ENCODE data around the gene SLC43A3. TPM values are rescaled to one million over a fixed set of nuclear protein-coding genes. Genes with fewer than 3 reads are reported as not detected.

The SLC43A3 gene
- total and polyA plus RNA-seq, 2 experiments from 2014 or later = 19.3 to 20.7 TPM

DNA sequence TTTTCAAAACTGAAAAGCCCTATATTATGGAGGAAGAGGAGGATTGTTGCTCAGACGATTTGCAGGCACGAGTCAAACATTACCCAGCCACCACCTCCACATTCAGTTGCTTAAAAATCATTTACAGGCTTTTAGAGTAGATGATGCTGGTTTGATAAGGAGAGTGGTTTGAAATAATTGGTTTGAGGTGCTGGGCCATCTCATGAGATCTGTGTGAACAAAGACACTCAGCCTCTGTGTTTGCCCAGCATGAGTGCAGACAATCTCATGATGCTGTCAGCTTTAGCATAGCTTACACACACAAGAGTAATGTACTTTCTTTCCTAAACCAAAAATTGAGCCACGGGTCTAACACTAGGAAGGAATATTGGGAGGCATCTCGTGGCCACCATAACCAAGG, 4.3 kb downstream of the SLC43A3 start:
- H4K20me1 ChIP-seq (ENCODE audit: insufficient read depth, poor library complexity, severe bottlenecking) = no peaks in the 10 kb centered on the region
- no peaks in the 10 kb centered on the region for H3K9me3 ChIP-seq (ENCODE audit: low read depth)
- no peaks in the 10 kb centered on the region for H3K9me2 ChIP-seq (replicated peaks; ENCODE audit: insufficient read depth)
- DNase-seq (ENCODE audit: low spot score) = no peak
- 67% methylated on average over 4 of the region's 4 CpGs for WGBS (ENCODE audit: low lambda C conversion rate, missing lambda C conversion rate)
- H3K4me2 ChIP-seq = no peak overlapping the region
- H3K4me1 ChIP-seq (ENCODE audit: insufficient read depth) = peaks cover 16% of the 10 kb centered on the region
- H3K4me3 ChIP-seq = no peak overlapping the region
- H3K27ac ChIP-seq = no peak overlapping the region
- no peaks in the 10 kb centered on the region for H3K27me3 ChIP-seq
- H3K36me3 ChIP-seq (replicated peaks; ENCODE audit: insufficient read depth, low read depth) = no peaks in the 10 kb centered on the region
- H3K79me2 ChIP-seq = no peaks in the 10 kb centered on the region
- TF ChIP-seq CTCF (IDR thresholded peaks at IDR 0.05; ENCODE audit: poor library complexity) = no peak
- TF ChIP-seq EZH2 (IDR thresholded peaks at IDR 0.05; ENCODE audit: borderline replicate concordance) = no peak
- no peak for TF ChIP-seq EZH2phosphoT487 (IDR thresholded peaks at IDR 0.05; ENCODE audit: low read depth, severe bottlenecking, unreplicated experiment)
- H2AFZ ChIP-seq = no peak overlapping the region

DNA sequence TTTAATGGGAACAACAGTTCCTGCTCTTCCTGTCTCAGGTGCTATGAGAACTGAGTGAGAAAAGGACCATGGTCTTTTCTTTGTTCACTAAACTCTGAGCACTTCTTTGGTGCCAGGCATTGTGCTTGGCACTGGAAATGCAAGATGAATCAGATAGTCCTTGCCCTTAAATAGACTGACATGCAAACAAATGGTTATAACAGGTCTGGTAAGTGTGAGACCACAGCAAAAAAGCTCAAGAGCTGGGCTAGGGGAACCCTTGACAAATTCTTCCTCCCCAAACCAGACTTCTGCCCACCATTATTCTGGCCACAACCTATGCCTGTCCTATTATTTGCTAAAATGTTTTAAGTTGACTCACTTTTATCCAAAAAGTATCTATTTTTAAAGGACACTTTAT, 5.1 kb downstream of the SLC43A3 start:
- Histone ChIP-seq H2AFZ (no peak overlapping the region), H3K4me3 (no peak overlapping the region), H4K20me1 (ENCODE audit: insufficient read depth, poor library complexity, severe bottlenecking) (no peaks in the 10 kb centered on the region), H3K79me2 (no peaks in the 10 kb centered on the region), H3K9me2 (replicated peaks; ENCODE audit: insufficient read depth) (no peaks in the 10 kb centered on the region), H3K36me3 (replicated peaks; ENCODE audit: insufficient read depth, low read depth) (no peaks in the 10 kb centered on the region), H3K27ac (no peak overlapping the region), H3K9me3 (ENCODE audit: low read depth) (no peaks in the 10 kb centered on the region), H3K27me3 (no peaks in the 10 kb centered on the region), H3K4me1 (ENCODE audit: insufficient read depth) (peaks cover 11% of the 10 kb centered on the region), H3K4me2 (no peak overlapping the region)
- DNase-seq (ENCODE audit: low spot score) = no peak
- TF ChIP-seq CTCF (IDR thresholded peaks at IDR 0.05; ENCODE audit: poor library complexity) (no peak), EZH2 (IDR thresholded peaks at IDR 0.05; ENCODE audit: borderline replicate concordance) (no peak), EZH2phosphoT487 (IDR thresholded peaks at IDR 0.05; ENCODE audit: low read depth, severe bottlenecking, unreplicated experiment) (no peak)

- WGBS (ENCODE audit: low lambda C conversion rate, missing lambda C conversion rate) = 90% methylated on average over 4 of the region's 4 CpGs
These were observed 5.9 kb downstream of the SLC43A3 start for GRCh38 chr11:57421066-57421465.

DNA sequence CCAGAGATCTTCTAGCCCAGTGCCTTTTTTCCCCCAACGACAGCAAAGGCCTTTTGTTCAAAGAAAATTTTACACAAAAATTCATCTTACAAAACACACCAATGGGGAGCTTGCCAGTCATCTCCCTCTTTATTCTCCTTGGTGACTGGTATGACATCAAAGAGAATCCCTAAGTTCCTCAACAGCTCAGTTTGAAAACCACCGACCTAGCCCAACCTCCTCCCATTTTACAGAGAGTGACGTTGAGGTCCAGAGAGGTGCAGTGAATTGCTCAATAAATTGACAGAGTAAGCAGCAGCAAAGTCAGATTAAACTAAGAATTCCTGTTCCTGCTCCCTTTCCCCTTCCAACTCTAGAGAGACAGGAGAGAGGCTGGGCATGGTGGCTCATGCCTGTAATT, 7.8 kb downstream of the SLC43A3 start:
- Histone ChIP-seq H3K9me2 (replicated peaks; ENCODE audit: insufficient read depth) (no peaks in the 10 kb centered on the region), H3K27me3 (no peaks in the 10 kb centered on the region), H3K79me2 (no peaks in the 10 kb centered on the region), H3K4me2 (no peak overlapping the region), H4K20me1 (ENCODE audit: insufficient read depth, poor library complexity, severe bottlenecking) (no peaks in the 10 kb centered on the region), H3K36me3 (replicated peaks; ENCODE audit: insufficient read depth, low read depth) (no peaks in the 10 kb centered on the region), H3K27ac (no peak overlapping the region), H3K4me3 (no peak overlapping the region), H3K4me1 (ENCODE audit: insufficient read depth) (no peaks in the 10 kb centered on the region), H2AFZ (no peak overlapping the region), H3K9me3 (ENCODE audit: low read depth) (no peaks in the 10 kb centered on the region)
- TF ChIP-seq EZH2 (IDR thresholded peaks at IDR 0.05; ENCODE audit: borderline replicate concordance) = no peak
- WGBS (ENCODE audit: low lambda C conversion rate, missing lambda C conversion rate) = 100% methylated on average over 3 of the region's 3 CpGs
- no peak for DNase-seq (ENCODE audit: low spot score)

More at GRCh38 chr11:57421066-57421465, 5.9 kb downstream of the SLC43A3 start:
- no peak overlapping the region for H3K4me2 ChIP-seq
- no peak overlapping the region for H2AFZ ChIP-seq
- DNase-seq (ENCODE audit: low spot score) = no peak
- H3K4me3 ChIP-seq = no peak overlapping the region
- H3K36me3 ChIP-seq (replicated peaks; ENCODE audit: insufficient read depth, low read depth) = no peaks in the 10 kb centered on the region
- H3K9me2 ChIP-seq (replicated peaks; ENCODE audit: insufficient read depth) = no peaks in the 10 kb centered on the region
- H3K79me2 ChIP-seq = no peaks in the 10 kb centered on the region
- no peaks in the 10 kb centered on the region for H4K20me1 ChIP-seq (ENCODE audit: insufficient read depth, poor library complexity, severe bottlenecking)
- peaks cover 4% of the 10 kb centered on the region for H3K4me1 ChIP-seq (ENCODE audit: insufficient read depth)
- H3K27me3 ChIP-seq = no peaks in the 10 kb centered on the region
- H3K27ac ChIP-seq = no peak overlapping the region
- TF ChIP-seq EZH2 (IDR thresholded peaks at IDR 0.05; ENCODE audit: borderline replicate concordance) = no peak
- no peaks in the 10 kb centered on the region for H3K9me3 ChIP-seq (ENCODE audit: low read depth)

DNA sequence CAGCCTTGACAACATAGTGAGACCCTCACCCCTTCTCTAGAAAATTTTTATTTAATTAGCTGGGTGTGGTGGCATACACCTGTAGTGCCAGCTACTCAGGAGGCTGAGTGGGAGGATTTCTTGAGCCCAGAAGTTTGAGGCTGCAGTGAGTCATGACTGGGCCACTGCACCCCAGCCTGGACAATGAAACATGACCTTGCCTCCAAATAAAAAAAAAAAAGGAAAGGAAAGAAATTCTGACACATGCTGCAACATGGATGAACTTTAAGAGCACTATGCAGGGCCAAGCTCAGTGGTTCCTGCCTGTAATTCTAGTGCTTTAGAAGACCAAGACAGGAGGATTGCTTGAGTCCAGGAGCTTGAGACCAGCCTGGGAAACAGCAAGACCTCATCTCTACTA, 8.8 kb downstream of the SLC43A3 start:
- H3K36me3 ChIP-seq (replicated peaks; ENCODE audit: insufficient read depth, low read depth) = no peaks in the 10 kb centered on the region
- no peaks in the 10 kb centered on the region for H4K20me1 ChIP-seq (ENCODE audit: insufficient read depth, poor library complexity, severe bottlenecking)
- H3K9me2 ChIP-seq (replicated peaks; ENCODE audit: insufficient read depth) = no peaks in the 10 kb centered on the region
- no peaks in the 10 kb centered on the region for H3K9me3 ChIP-seq (ENCODE audit: low read depth)
- H3K4me3 ChIP-seq = no peak overlapping the region
- no peak overlapping the region for H2AFZ ChIP-seq
- no peaks in the 10 kb centered on the region for H3K27me3 ChIP-seq
- DNase-seq (ENCODE audit: low spot score) = no peak
- no peaks in the 10 kb centered on the region for H3K4me1 ChIP-seq (ENCODE audit: insufficient read depth)
- TF ChIP-seq EZH2phosphoT487 (IDR thresholded peaks at IDR 0.05; ENCODE audit: low read depth, severe bottlenecking, unreplicated experiment) = no peak
- TF ChIP-seq EZH2 (IDR thresholded peaks at IDR 0.05; ENCODE audit: borderline replicate concordance) = no peak
- TF ChIP-seq CTCF (IDR thresholded peaks at IDR 0.05; ENCODE audit: poor library complexity) = no peak
- no peak overlapping the region for H3K4me2 ChIP-seq
- no peaks in the 10 kb centered on the region for H3K79me2 ChIP-seq
- no peak overlapping the region for H3K27ac ChIP-seq

All from hepatocyte (in vitro differentiated cells).